GM12874 (cell line): Measurements from ENCODE around the gene ARRDC5.

Experiments used
- TF ChIP-seq, protein P1 (sequence below): IDR thresholded peaks from 2 replicates; pipeline ENCODE4 v1.5.1; 2011; ENCODE audit warnings: low read depth, mild to moderate bottlenecking, control low read depth, low read length, moderate library complexity; ENCODE audit not compliant: insufficient read depth

The ARRDC5 gene

DNA sequence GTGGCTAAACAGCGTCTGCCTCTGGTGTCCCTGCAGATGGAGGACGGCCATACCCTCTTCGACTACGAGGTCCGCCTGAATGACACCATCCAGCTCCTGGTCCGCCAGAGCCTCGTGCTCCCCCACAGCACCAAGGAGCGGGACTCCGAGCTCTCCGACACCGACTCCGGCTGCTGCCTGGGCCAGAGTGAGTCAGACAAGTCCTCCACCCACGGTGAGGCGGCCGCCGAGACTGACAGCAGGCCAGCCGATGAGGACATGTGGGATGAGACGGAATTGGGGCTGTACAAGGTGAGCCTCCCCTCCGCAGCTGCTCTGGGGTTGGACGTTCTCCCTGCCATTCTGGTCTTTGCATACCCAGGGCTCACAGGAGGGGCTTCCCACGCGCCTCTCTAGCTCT, 26.5 kb upstream of the ARRDC5 start:
- TF ChIP-seq, protein P1, sequence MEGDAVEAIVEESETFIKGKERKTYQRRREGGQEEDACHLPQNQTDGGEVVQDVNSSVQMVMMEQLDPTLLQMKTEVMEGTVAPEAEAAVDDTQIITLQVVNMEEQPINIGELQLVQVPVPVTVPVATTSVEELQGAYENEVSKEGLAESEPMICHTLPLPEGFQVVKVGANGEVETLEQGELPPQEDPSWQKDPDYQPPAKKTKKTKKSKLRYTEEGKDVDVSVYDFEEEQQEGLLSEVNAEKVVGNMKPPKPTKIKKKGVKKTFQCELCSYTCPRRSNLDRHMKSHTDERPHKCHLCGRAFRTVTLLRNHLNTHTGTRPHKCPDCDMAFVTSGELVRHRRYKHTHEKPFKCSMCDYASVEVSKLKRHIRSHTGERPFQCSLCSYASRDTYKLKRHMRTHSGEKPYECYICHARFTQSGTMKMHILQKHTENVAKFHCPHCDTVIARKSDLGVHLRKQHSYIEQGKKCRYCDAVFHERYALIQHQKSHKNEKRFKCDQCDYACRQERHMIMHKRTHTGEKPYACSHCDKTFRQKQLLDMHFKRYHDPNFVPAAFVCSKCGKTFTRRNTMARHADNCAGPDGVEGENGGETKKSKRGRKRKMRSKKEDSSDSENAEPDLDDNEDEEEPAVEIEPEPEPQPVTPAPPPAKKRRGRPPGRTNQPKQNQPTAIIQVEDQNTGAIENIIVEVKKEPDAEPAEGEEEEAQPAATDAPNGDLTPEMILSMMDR = no peak

DNA sequence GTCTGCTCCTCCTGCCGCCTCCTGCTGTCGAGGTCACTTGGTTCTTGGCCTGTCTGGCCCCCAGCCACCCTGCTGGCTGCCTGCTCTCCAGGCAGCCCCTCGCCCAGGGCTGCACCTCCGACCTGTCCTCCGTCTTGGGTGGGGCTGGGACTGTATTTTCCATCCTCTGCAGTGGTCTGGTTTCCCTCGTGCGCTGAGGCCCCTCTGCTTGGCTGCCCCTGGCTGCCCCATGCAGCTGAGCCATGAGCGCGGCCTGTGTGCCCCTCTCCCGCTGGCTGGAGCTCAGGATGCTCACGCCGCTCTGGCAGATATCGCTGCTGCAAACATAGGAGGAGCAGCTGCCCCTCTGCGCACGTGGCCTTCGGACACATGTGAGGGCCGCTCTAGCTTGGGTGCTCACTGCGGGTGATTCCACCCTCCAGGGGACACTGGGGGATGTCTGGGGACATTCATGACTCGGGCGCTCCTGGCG, 20.6 kb upstream of the ARRDC5 start:
- TF ChIP-seq, protein P1 = no peak

DNA sequence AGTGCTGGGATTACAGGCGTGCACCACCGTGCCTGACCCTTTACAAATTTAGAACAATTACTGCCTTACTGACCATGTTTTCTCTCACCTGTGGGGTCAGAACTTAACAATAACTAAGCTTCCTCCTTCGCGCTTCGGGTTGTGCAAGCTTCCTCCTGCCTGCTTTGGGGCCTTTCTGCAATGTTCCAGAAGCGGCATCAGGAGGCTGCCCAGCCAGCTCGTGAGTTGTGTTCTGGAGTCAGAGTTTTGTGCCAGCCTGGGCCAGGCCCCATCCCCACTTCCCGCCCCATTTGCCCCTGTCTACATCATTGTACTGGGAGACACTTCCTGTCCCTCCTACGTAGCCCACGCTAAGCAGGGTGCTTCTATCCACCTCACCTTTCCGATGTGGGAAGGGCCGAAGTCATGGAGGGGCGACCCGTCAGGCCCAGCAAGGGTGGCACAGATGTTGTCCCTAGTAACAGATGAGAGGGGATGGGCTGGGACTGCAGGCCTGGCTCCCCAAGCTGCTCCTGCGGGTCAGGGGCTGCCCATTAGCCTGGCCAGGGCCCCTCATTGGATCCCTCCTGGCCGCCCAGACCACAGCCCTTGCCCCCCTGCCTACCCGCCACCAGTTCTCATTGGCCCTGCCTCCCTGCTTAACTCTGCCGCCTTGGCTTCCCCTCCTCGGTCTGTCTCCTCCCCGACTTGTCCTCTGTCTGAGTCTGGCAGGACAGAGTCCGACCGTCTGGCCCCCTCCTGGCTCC, 20.0 kb upstream of the ARRDC5 start:
- TF ChIP-seq, protein P1 = no peak

DNA sequence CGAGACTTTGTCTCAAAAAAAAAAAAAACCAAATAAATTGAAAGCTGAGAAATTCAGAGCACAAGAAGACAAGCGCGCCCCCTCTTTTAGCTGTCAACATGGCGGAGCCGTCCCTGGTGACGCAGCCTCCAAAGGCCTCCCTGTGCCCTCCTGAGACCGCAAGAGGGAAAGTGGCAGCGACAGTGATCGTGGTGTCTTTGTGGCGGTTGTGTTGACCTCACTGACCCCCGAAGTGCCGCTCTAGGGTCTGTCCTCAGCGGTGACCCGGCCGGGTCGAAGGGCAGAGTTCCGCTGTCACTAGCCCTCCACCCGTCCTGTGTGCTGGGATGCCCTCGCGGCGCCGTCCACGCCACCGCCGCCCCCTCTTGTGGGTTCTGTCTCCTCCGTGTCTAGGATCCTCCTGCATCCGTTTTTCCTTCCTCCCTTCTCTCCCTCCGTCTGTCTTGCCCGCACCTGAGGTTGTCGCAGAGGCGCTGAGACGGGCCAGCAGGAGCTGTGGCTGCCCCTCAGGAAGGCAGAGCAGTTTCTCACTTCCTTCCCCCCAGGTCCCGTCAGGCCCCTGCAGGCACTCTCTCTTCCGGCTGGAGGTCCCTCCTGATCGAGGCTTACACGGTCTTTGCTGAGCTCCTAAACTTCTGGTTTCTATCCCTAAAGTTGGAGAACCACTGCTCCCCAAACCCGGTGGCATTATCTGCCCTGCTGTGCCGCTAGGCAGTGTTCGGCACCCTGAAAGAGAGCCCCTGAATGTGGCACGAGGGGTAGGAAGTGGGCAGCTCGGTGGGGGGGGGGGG, 13.8 kb upstream of the ARRDC5 start:
- TF ChIP-seq, protein P1 = no peak

DNA sequence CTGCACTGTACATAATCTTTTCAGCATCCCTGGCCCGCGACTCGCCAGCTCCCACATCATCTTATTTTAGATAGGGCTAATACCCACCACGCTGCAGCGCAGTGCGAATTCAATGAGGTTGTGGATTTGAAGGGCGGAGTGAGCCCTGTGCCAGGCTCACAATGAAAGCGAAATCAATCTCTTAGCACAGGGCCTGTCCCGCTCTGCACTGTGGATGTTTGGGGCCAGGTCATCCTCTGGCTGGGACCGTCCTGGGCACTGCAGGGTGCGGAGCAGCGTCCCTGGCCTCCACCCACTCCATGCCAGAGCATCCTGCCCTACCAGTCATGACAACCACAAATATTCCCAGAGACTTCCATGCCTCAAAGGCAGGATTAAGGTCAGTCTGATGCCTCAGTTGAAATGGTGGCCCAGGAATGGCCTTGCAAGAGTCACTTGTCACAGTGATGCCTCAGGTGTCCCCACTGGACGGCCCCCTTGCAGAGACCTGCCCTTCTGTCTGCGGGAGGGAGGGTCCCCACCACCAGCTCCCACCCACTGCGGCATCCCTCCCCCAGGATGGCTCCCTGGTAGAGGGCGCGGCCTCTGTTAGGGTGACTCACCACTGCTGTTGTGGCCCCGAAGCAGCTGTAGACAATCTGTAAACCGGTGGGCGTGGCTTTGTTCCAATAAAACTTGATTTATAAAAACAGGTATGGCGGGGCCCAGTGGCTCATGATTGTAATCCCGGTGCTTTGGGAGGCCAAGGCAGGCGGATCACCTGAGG, 12.2 kb upstream of the ARRDC5 start:
- TF ChIP-seq, protein P1 = no peak

DNA sequence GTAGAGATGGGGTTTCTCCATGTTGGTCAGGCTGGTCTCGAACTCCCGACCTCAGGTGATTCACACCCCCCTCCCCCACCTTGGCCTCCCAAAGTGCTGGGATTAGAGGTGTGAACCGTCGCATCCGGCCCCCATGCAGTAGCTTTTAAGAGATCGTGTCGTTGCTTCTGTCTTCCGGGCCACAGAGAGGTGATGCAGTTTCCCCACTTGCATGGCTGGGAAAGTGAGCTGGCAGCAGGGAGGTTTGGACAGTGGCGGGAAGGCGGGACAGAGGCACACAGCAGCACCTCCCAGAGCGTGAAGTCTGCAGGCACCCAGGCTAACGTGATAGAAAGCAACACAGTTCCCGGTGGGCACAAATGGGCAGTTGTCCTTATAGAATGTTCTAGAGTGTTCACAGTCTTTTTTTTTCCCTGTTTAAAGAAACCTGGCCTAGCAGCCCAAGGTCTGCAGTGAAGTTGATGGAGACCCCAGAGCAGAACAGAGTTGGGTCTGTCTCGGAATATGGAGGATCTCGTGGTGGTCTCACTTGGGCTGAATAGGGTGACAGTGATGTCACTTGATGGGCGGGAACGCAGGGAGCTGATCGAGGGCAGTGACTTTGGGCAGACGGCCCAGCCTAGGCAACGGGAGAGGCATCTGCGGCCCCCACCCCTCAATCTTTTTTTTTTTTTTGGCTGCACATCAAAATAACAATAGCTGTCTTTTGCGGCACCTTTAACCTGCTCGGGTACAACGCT, 11.5 kb upstream of the ARRDC5 start:
- TF ChIP-seq, protein P1 = no peak
